Testis (tissue), 2 donors: ENCODE data around the gene NTNG2.

Source experiments
- CTCF ChIP-seq, 3 experiments: fragments of 450-650 bp in 2 of 3; fragments of 200-600 bp in 1 of 3; sonication (generic) in 1 of 3; IDR thresholded peaks; one replicate each; pipeline ENCODE4 v1.5.1; 2016 to 2019; ENCODE audit warnings: antibody characterized with exemption in 3 of 3, mild to moderate bottlenecking in 2 of 3, moderate library complexity in 1 of 3
- POLR2A ChIP-seq: fragments of 450-650 bp; IDR thresholded peaks from one replicate; pipeline ENCODE4 v1.6.1; 2017; ENCODE audit warnings: antibody characterized with exemption, mild to moderate bottlenecking, moderate library complexity

GRCh38 chr9:132184124-132184523 lies 22.3 kb downstream of the NTNG2 start:
- no peak for TF ChIP-seq CTCF (IDR thresholded peaks at IDR 0.05)
- TF ChIP-seq POLR2A: no peak
